ENCODE measurements around the gene FOXK1.
"Not testable (repeated sequence)": the region's sequence is repeated elsewhere in the genome, so short reads cannot be mapped to it uniquely, and the experiment has no call there.

The FOXK1 gene

GRCh38 chr7:4786015-4786414 lies 103.9 kb downstream of the FOXK1 start:
- DNase-seq (ENCODE audit: low read depth), result no peak

GRCh38 chr7:4787541-4787940 lies 105.4 kb downstream of the FOXK1 start:
- DNase-seq (ENCODE audit: low read depth), result no peak

GRCh38 chr7:4787947-4788626 lies 106.0 kb downstream of the FOXK1 start:
- DNase-seq (ENCODE audit: low read depth), result no peak

- no peak for DNase-seq (ENCODE audit: low read depth)
Observed at GRCh38 chr7:4788627-4789189, 106.6 kb downstream of the FOXK1 start.

GRCh38 chr7:4789194-4790077 lies 107.3 kb downstream of the FOXK1 start:
- DNase-seq (ENCODE audit: low read depth), result no peak

- no peak for DNase-seq (ENCODE audit: low read depth)
Observed at GRCh38 chr7:4790078-4790465, 108.0 kb downstream of the FOXK1 start.

GRCh38 chr7:4790516-4790991 lies 108.5 kb downstream of the FOXK1 start:
- no peak for DNase-seq (ENCODE audit: low read depth)

- DNase-seq (ENCODE audit: low read depth), result no peak
Observed at GRCh38 chr7:4791101-4791737, 109.1 kb downstream of the FOXK1 start.

- no peak for DNase-seq (ENCODE audit: low read depth)
Observed at GRCh38 chr7:4791738-4792536, 109.8 kb downstream of the FOXK1 start.

GRCh38 chr7:4792537-4793126 lies 110.5 kb downstream of the FOXK1 start:
- no peak for DNase-seq (ENCODE audit: low read depth)

- not testable (repeated sequence) for DNase-seq (ENCODE audit: low read depth)
Observed at GRCh38 chr7:4793385-4793993, 111.4 kb downstream of the FOXK1 start.

GRCh38 chr7:4794171-4794570 lies 112.1 kb downstream of the FOXK1 start:
- not testable (repeated sequence) for DNase-seq (ENCODE audit: low read depth)

GRCh38 chr7:4794591-4795350 lies 112.7 kb downstream of the FOXK1 start:
- DNase-seq (ENCODE audit: low read depth), result no peak

- no peak for DNase-seq (ENCODE audit: low read depth)
Observed at GRCh38 chr7:4796453-4796852, 114.4 kb downstream of the FOXK1 start.

GRCh38 chr7:4797858-4798705 lies 116.0 kb downstream of the FOXK1 start:
- no peak for DNase-seq (ENCODE audit: low read depth)

- no peak for DNase-seq (ENCODE audit: low read depth)
Observed at GRCh38 chr7:4798706-4799235, 116.7 kb downstream of the FOXK1 start.

- no peak for DNase-seq (ENCODE audit: low read depth)
Observed at GRCh38 chr7:4799508-4800268, 117.6 kb downstream of the FOXK1 start.

- no peak for DNase-seq (ENCODE audit: low read depth)
Observed at GRCh38 chr7:4800487-4800886, 118.4 kb downstream of the FOXK1 start.

Data from CMK (cell line).